NCI-H345 treated with DMSO at 0.1 percent for 48 hours (cell line): Measurements from ENCODE around the gene PACS1.
A peak's percentile ranks its signal among the peaks of the same experiment; 100 is the strongest.
"Not testable (repeated sequence)": the region's sequence is repeated elsewhere in the genome, so short reads cannot be mapped to it uniquely, and the experiment has no call there.

Source experiments
- DNase-seq: peaks from one replicate; lab custom pipeline; 2025; ENCODE audit not compliant: unreplicated experiment; lab: John Stamatoyannopoulos, UW

Gene PACS1

DNA sequence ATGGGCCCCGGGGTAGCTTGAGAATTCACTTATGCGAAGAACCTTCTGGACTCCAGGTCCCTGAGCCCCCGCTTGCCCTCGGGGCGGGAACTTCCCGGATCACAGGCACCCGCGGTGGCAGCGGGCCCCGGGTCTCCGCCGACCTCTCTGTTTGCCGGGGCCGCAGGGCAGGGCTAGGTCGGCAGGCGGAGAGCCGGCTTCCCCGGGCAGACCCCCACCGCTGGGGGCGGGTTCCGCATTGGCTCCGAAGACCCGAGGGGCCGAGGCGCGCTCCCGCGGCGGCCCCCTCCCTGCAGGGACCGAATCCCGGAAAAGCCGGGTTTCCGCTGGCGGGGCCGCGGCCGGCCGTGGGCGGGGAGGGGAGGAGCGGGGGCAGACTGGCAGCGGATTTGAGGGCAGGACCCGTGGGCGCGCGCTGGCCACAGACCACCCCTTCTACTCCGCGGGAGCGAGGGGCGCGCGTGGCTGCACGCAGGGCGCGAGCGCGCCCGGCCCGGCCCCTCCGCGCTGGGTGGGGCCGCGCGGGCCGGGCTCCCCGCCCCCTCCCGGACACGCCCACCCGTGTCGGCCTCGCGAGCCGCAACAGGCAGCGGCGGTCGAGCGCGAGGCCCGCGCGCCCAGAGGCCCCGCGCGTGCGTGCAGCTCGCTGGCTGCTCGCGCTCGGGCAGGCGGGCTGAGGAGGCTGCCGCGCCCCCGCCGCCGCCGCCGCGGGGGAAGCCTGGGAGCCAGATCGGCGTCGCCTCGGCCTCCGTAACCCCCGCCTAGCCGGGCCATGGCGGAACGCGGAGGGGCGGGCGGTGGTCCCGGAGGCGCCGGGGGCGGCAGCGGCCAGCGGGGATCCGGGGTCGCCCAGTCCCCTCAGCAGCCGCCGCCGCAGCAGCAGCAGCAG lies at the start of gene PACS1:
TSS of gene PACS1 (plus strand) at position 558 of the 889 bp plus-strand sequence. CDS start at position 773, 215 bp downstream.
- no peak for DNase-seq

DNA sequence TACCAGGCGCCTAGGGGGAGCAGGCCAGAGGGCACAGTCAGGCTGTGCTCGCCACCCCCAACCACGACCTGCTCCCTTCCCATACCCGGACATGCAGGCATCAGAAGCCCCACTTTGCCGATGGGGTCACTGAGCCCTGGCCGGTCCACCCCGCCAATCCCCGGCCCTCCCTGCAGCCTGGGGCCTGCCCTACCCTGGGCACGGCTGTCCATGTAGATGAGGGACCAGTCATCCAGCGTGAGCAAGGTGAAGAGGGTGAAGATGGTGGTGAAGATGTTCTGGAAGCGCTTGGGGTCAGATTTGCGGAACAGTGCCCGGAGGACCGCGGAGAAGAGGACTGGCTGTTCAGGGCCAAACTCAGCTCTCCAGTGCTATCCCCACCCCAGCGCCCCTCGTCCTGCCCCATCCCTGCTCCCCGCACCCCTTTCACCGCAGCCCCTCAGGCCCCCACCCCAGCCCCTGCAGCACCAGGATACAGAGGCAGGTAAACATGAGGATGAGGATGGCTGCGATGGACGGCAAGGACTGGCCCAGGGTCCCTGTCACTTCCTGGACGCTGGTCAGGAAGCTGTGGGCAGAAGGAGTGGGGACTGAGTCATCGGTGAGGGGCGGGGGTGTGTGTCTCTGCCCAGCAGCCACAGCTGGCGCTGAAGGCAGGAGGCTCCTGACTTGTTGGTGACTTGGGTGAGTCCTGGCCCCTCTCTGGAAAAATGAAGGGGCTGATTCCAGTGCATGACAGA lies 49.3 kb upstream of the PACS1 start:
- no peak for DNase-seq

DNA sequence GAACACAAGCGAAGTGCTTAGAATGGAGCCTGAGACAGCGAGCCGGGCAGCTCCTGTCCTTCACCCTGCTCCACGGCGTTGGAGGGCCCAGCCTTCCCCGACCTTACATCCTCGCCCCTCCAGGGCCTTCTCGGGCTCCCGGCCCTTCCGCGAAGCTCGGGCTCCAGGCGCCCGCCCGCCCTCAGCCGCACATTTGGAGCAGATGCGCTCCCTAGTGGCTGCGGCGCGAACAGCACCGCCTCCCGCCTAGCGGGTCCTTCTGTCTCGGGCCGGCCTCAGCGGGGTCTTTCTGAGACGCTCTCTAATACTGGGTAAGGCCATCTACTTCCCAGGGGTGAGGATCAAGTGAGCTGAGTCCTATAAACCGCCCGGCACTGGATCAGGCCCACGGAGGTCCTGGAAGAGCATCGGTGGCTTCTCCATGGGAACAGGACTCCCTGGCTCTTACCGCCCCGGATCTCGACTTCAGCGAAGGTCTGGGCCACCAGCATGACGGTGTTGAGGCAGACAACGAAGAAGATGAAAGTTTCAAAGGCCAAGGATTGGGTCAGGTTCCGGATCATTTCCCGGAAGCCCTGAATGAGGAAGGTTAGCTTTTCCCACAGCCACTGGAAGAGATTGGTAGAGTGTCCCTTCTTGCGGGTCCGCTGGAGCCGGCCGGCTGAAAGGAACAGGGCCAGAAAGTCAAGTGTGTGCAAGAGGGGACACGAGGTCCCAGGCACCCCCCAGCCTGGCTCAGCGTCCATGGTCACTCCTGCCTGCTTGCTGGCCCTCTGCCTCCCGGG lies 47.5 kb upstream of the PACS1 start:
- DNase-seq: peak; percentile 23

GRCh38 chr11:66023186-66023440 lies 47.0 kb upstream of the PACS1 start:
- not testable (repeated sequence) for DNase-seq

DNA sequence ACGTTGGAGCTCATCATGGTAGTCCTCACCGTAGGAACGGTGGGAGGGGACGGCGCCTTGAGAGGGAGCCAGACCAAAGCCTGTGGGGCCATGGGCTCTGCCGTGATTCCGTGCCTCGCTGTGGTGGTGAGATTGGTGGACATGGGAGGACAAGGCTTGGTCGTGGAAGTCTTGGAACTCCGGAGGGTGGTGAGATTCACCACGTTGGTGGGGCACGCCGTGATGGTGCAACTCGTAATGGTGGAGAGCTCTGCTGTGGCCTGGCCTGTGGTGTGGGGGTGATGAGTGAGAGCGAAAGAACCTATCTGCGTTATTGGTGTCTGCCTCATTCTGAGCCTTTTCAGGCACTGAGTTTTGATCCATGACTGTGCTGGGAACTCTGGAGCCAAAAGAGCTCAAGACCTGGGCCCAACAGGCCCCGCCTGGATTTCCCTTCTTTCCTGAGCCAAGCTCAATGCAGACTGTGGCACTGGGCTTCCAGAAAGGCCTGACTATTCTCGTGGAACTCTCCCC lies 44.0 kb upstream of the PACS1 start, which contains the start of gene CATSPER1:
TSS of gene CATSPER1 (minus strand) at position 463 of the 513 bp plus-strand sequence. CDS start at position 363, 100 bp downstream.
- DNase-seq: no peak

GRCh38 chr11:66032957-66033735 lies 36.9 kb upstream of the PACS1 start:
- no peak for DNase-seq

GRCh38 chr11:66035653-66036333 lies 34.3 kb upstream of the PACS1 start:
- no peak for DNase-seq

GRCh38 chr11:66036334-66036710 lies 33.8 kb upstream of the PACS1 start:
- no peak for DNase-seq

GRCh38 chr11:66037327-66037726 lies 32.7 kb upstream of the PACS1 start:
- no peak for DNase-seq

- no peak for DNase-seq
Observed at GRCh38 chr11:66039765-66040164, 30.3 kb upstream of the PACS1 start.

GRCh38 chr11:66042227-66042995 lies 27.7 kb upstream of the PACS1 start:
- no peak for DNase-seq

DNA sequence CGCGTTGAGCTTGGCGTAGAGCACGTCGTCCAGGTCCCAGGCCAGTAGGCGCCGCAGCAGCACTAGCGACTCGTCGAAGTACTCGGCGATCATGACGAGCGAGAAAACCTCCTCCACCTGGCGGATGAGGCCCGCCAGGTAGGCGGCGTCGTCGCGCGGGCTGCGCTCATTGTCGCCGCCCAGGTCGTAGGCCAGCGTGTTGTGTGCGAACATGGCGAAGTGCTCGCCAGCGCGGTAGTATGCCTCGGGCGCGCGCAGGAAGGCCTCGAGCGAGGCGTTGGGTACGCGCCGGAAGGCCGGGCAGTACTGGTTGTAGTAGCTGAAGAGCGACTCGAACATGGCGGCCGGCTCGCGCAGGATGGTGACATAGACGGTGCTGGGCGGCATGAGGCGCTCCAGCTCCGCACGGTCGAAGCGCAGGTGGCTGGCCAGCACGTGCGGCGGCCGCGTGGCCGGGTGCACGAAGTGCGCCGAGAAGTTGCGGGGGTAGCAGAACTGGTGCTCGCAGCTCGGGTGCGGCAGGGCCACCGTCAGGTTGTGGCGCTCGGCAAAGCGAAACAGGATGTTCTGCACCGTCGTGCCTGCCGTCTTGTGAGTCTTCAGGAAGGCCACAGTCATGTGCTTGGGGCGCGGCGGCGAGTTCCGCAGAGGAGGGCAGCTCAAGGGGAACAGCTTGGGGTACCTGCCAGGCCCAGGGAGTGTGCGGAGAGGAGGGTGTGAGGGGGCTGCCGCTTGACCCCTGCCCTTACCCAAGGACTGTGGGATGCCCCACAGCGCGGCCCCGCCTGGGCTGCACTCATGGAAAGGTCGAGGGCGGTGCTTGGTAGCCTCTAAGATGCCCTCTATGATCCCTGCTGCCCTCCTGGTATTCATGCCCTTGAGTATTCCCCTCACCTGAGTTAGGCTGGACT lies 26.8 kb upstream of the PACS1 start:
- no peak for DNase-seq

DNA sequence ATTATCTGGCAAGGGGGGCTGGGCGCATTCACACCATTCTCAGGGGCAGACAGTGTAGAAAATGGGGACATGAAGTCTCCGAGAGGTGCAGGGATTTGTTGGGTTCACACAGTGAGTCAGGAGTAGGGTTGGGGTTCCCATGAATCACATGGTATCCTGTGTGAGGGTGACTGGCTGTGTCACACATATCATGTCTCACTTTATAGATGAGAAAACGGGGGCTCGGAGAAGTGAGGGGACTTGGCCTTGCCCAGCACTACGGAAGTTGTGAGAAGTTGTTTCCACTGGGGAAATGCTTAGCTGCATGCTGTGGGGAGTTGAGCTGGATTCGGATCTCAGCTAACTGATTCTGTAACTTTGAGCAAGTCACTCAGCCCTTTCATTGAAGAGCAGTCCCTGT lies 25.3 kb upstream of the PACS1 start:
- no peak for DNase-seq

DNA sequence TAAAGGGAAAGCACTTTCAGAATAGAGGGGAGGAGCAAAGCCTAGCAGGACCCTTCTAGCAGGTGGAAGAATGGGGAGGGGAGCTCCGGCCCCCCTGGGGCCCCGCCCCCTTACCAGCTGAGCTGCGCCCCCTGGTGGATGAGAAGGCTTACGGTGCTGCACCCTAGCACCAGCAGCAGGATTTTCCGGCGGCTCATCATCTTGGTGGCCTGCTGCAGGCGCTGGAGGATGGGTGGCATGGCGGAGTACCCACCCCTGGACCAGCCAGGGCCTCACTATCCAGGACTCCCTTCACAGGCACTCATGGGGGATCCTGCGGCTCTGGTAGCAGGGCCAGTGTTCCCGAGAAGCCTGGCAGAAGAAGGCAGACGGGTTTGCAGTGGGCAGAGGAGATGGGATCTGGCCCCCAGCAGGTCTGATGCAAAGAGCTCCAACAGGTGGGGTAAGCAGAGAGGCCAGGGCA lies 24.9 kb upstream of the PACS1 start:
- DNase-seq: peak; percentile 75

DNA sequence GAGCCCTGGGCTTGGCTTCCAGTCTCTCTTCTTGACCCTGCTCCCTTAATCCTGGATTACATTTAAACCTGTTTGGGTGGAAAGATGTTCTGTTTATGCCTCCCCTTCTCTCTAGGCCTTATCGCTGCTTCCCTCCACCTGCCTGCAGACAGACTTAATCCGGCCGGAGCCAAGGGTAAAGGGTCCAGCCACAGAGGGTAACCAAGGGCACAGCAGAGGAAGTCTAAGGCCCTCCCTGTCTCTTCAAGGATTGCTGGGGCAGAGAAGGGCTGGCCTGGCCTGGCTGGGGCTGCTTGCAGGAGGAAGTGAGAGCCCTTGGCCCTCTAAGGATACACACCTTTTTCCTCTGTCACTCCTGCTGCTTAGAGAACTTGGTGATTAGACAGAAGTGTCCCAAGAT lies 23.2 kb upstream of the PACS1 start:
- DNase-seq: no peak

GRCh38 chr11:66047541-66048365 lies 22.3 kb upstream of the PACS1 start:
- no peak for DNase-seq
